PFSK-1 (cell line): Measurements from ENCODE around the gene SNX13.

Experiments
- SIN3A ChIP-seq: IDR thresholded peaks from 2 replicates; pipeline ENCODE4 v1.6.1; 2012; ENCODE audit warnings: mild to moderate bottlenecking, low read length, moderate library complexity, borderline replicate concordance; ENCODE audit not compliant: insufficient read depth
- TF ChIP-seq, protein P1 (sequence below), 2 experiments: IDR thresholded peaks; 2 replicates each; pipeline versions ENCODE4 v1.6.1 to v1.8.0; 2011 to 2012; ENCODE audit warnings: low read depth in 2 of 2, low read length in 2 of 2, control low read depth in 1 of 2, inconsistent platforms in 1 of 2, mild to moderate bottlenecking in 1 of 2, moderate library complexity in 1 of 2; ENCODE audit not compliant: insufficient read depth in 1 of 2

DNA sequence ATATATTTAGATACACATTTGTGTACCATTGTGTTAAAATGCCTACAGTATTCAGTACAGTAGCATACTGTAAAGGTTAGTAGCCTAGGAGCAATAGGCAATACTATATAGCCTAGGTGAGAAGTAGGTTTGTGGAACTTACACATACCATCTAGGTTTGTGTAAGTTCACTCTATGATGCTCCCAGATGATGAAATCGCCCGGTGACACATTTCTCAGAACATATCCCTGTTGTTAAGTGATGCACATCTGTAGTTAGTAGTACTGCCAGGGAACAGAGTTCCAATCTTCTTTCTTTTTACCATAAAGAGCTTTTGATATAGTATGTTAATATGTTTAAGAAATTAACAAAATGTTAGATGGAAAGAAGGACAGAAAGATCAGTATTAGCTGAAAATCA lies 138.2 kb downstream of the SNX13 start:
- TF ChIP-seq SIN3A: no peak
- TF ChIP-seq, protein P1, sequence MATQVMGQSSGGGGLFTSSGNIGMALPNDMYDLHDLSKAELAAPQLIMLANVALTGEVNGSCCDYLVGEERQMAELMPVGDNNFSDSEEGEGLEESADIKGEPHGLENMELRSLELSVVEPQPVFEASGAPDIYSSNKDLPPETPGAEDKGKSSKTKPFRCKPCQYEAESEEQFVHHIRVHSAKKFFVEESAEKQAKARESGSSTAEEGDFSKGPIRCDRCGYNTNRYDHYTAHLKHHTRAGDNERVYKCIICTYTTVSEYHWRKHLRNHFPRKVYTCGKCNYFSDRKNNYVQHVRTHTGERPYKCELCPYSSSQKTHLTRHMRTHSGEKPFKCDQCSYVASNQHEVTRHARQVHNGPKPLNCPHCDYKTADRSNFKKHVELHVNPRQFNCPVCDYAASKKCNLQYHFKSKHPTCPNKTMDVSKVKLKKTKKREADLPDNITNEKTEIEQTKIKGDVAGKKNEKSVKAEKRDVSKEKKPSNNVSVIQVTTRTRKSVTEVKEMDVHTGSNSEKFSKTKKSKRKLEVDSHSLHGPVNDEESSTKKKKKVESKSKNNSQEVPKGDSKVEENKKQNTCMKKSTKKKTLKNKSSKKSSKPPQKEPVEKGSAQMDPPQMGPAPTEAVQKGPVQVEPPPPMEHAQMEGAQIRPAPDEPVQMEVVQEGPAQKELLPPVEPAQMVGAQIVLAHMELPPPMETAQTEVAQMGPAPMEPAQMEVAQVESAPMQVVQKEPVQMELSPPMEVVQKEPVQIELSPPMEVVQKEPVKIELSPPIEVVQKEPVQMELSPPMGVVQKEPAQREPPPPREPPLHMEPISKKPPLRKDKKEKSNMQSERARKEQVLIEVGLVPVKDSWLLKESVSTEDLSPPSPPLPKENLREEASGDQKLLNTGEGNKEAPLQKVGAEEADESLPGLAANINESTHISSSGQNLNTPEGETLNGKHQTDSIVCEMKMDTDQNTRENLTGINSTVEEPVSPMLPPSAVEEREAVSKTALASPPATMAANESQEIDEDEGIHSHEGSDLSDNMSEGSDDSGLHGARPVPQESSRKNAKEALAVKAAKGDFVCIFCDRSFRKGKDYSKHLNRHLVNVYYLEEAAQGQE (IDR thresholded peaks at IDR 0.05; ENCODE audit: insufficient read depth in 1 of 2, low read depth in 2 of 2, low read length in 2 of 2): no peak
